ENCODE data around the gene PLA2G4E. TPM values are rescaled to one million over a fixed set of nuclear protein-coding genes. Genes with fewer than 3 reads are reported as not detected.

PLA2G4E gene
- total and polyA plus RNA-seq, 2 of the 13 experiments (the other 11 are each of a cell fraction or from before 2014, with no cell fraction given): not detected

GRCh38 chr15:41933326-41933725 is 87.5 kb downstream of the PLA2G4E start:
- POLR2A ChIA-PET: no interaction called here
- BruUV-seq (replicated peaks): no TSS peak
- Histone ChIP-seq H4K20me1 (ENCODE audit: insufficient read depth, low read length) (peaks cover 5% of the 10 kb centered on the region; the same call in 1 of the 2 replicates), H3K27ac (ENCODE audit: extremely low read length, insufficient read depth, low read length) (no peak overlapping the region), H3K4me2 (ENCODE audit: low read depth, low read length) (no peak overlapping the region), H2AFZ (ENCODE audit: low read length) (no peak overlapping the region), H3K4me3 (replicated peaks in 1 of 3; ENCODE audit: insufficient read depth in 1 of 3, low read depth in 2 of 3, low read length in 3 of 3) (no peak overlapping the region), H3K36me3 (replicated peaks in 1 of 2; ENCODE audit: control insufficient read depth in 1 of 2, insufficient read depth in 2 of 2, low read length in 2 of 2) (no peaks in the 10 kb centered on the region; a peak in 1 of 5 replicates), H3K4me1 (ENCODE audit: insufficient read depth, low read length) (peaks cover 20% of the 10 kb centered on the region), H3K9ac (ENCODE audit: insufficient read depth, low read depth, low read length) (no peak overlapping the region), H3K79me2 (ENCODE audit: insufficient read depth, low read length) (no peaks in the 10 kb centered on the region), H3K27me3 (ENCODE audit: control insufficient read depth in 1 of 2, insufficient read depth in 2 of 2, low read length in 2 of 2) (no peaks in the 10 kb centered on the region), H3K9me3 (ENCODE audit: low read length) (no peaks in the 10 kb centered on the region)
- TF ChIP-seq ATF3 (CRISPR knock-in tag; IDR thresholded peaks at IDR 0.05) (no peak), TRAFD1 (CRISPR knock-in tag; IDR thresholded peaks at IDR 0.05; ENCODE audit: borderline replicate concordance) (no peak), TGIF2 (CRISPR knock-in tag; IDR thresholded peaks at IDR 0.05) (no peak)
- 92% methylated on average over 7 of the region's 7 CpGs for WGBS (ENCODE audit: low lambda C conversion rate)
- FAIRE-seq: no peak
- CTCF ChIA-PET (ENCODE audit: low intra/inter-chr PET ratio, low total read pairs): no interaction called here
- intact Hi-C loops (cut with micrococcal nuclease; ENCODE audit: unreplicated experiment) (no loop called here), in situ Hi-C loops (cut with HindIII; ENCODE audit: extremely low pct_ligation_motif_present, low pct_unique_long_range_greater_than_20kb) (no loop called here)
- DNase-seq (ENCODE audit: low spot score): no peak
- ATAC-seq: no peak

- DNase-seq (ENCODE audit: low spot score): no peak
- Histone ChIP-seq H3K9ac (ENCODE audit: insufficient read depth, low read depth, low read length) (no peak overlapping the region), H2AFZ (ENCODE audit: low read length) (no peak overlapping the region), H3K4me2 (ENCODE audit: low read depth, low read length) (no peak overlapping the region), H4K20me1 (ENCODE audit: insufficient read depth, low read length) (peaks cover 8% of the 10 kb centered on the region; the same call in 1 of the 2 replicates), H3K79me2 (ENCODE audit: insufficient read depth, low read length) (no peaks in the 10 kb centered on the region), H3K4me3 (replicated peaks in 1 of 3; ENCODE audit: insufficient read depth in 1 of 3, low read depth in 2 of 3, low read length in 3 of 3) (no peak overlapping the region), H3K9me3 (ENCODE audit: low read length) (no peaks in the 10 kb centered on the region), H3K27ac (ENCODE audit: extremely low read length, insufficient read depth, low read length) (no peak overlapping the region), H3K27me3 (ENCODE audit: control insufficient read depth in 1 of 2, insufficient read depth in 2 of 2, low read length in 2 of 2) (no peaks in the 10 kb centered on the region), H3K4me1 (ENCODE audit: insufficient read depth, low read length) (peaks cover 27% of the 10 kb centered on the region), H3K36me3 (replicated peaks in 1 of 2; ENCODE audit: control insufficient read depth in 1 of 2, insufficient read depth in 2 of 2, low read length in 2 of 2) (no peaks in the 10 kb centered on the region; a peak in 1 of 5 replicates)
- in situ Hi-C loops (cut with HindIII; ENCODE audit: extremely low pct_ligation_motif_present, low pct_unique_long_range_greater_than_20kb): no loop called here
- ATAC-seq: no peak
- ChIA-PET POLR2A (no interaction called here), CTCF (ENCODE audit: low intra/inter-chr PET ratio, low total read pairs) (no interaction called here)
- WGBS (ENCODE audit: low lambda C conversion rate): 97% methylated on average over 16 of the region's 16 CpGs
- BruUV-seq (replicated peaks): no TSS peak
- FAIRE-seq: no peak
- intact Hi-C loops (cut with micrococcal nuclease; ENCODE audit: unreplicated experiment): no loop called here
- TF ChIP-seq KAT8 (CRISPR knock-in tag; IDR thresholded peaks at IDR 0.05) (no peak), STAT5B (CRISPR knock-in tag; IDR thresholded peaks at IDR 0.05) (no peak), THAP8 (CRISPR knock-in tag; IDR thresholded peaks at IDR 0.05; ENCODE audit: borderline replicate concordance) (no peak), POGK (CRISPR knock-in tag; conservative IDR thresholded peaks at IDR 0.05) (no peak), UBTF (CRISPR knock-in tag; IDR thresholded peaks at IDR 0.05) (no peak), ZNF263 (CRISPR knock-in tag; IDR thresholded peaks at IDR 0.05) (no peak), RBM39 (IDR thresholded peaks at IDR 0.05; ENCODE audit: low read depth, low read length, poor library complexity, severe bottlenecking) (no peak)
Observed at GRCh38 chr15:41932511-41933289, 88.1 kb downstream of the PLA2G4E start.

Measured in HepG2 (cell line).